Eye (tissue), 1 donor: ENCODE measurements around the gene CELSR1.

ENCODE experiments used
- DNase-seq: peaks from one replicate; pipeline ENCODE4 v3.0.0-alpha.2; 2015

Gene CELSR1

GRCh38 chr22:46373921-46374662 is 163.3 kb downstream of the CELSR1 start:
- DNase-seq, result peak; percentile 35

- DNase-seq, result no peak
Observed at GRCh38 chr22:46373159-46373558, 164.3 kb downstream of the CELSR1 start.

GRCh38 chr22:46372686-46373085 is 164.7 kb downstream of the CELSR1 start:
- no peak for DNase-seq

GRCh38 chr22:46371623-46372226 is 165.7 kb downstream of the CELSR1 start:
- DNase-seq, result no peak

- no peak for DNase-seq
Observed at GRCh38 chr22:46370584-46371291, 166.7 kb downstream of the CELSR1 start.

- no peak for DNase-seq
Observed at GRCh38 chr22:46369716-46370583, 167.5 kb downstream of the CELSR1 start.

- DNase-seq, result no peak
Observed at GRCh38 chr22:46368871-46369715, 168.3 kb downstream of the CELSR1 start.

- no peak for DNase-seq
Observed at GRCh38 chr22:46368422-46368821, 169.0 kb downstream of the CELSR1 start.

- peak; percentile 85 for DNase-seq
Observed at GRCh38 chr22:46367707-46368191, 169.7 kb downstream of the CELSR1 start.

- DNase-seq, result no peak
Observed at GRCh38 chr22:46366801-46367706, 170.4 kb downstream of the CELSR1 start.

- no peak for DNase-seq
Observed at GRCh38 chr22:46366327-46366731, 171.1 kb downstream of the CELSR1 start.

GRCh38 chr22:46365166-46365624 is 172.2 kb downstream of the CELSR1 start:
- no peak for DNase-seq

- DNase-seq, result no peak
Observed at GRCh38 chr22:46364341-46365165, 172.9 kb downstream of the CELSR1 start.

- DNase-seq, result no peak
Observed at GRCh38 chr22:46363611-46364321, 173.7 kb downstream of the CELSR1 start.

- no peak for DNase-seq
Observed at GRCh38 chr22:46362934-46363515, 174.4 kb downstream of the CELSR1 start.

- DNase-seq, result no peak
Observed at GRCh38 chr22:46362203-46362933, 175.1 kb downstream of the CELSR1 start.

- no peak for DNase-seq
Observed at GRCh38 chr22:46361826-46362202, 175.6 kb downstream of the CELSR1 start.

- DNase-seq, result no peak
Observed at GRCh38 chr22:46360891-46361290, 176.5 kb downstream of the CELSR1 start.
